H9 (cell line): ENCODE measurements around the gene METTL16. TPM values are rescaled to one million over a fixed set of nuclear protein-coding genes. Genes with fewer than 3 reads are reported as not detected.
"Not testable (repeated sequence)": the region's sequence is repeated elsewhere in the genome, so short reads cannot be mapped to it uniquely, and the experiment has no call there.

Experiments
- DNase-seq: peaks from one replicate; pipeline ENCODE4 v3.0.0-alpha.2; 2017
- H2AFZ ChIP-seq: one replicate; pipeline ENCODE4 v1.6.1; 2013; ENCODE audit warnings: mild to moderate bottlenecking, low read length, control low read depth, moderate library complexity
- H2AK5ac ChIP-seq: 2 replicates; pipeline ENCODE4 v1.6.1; 2013; ENCODE audit warnings: low read length, control low read depth, mixed read lengths; ENCODE audit not compliant: insufficient read length
- H2BK120ac ChIP-seq: one replicate; pipeline ENCODE4 v1.6.1; 2013; ENCODE audit warnings: low read depth, mild to moderate bottlenecking, low read length, control low read depth, inconsistent platforms; ENCODE audit not compliant: poor library complexity, severe bottlenecking
- H2BK12ac ChIP-seq: 2 replicates; pipeline ENCODE4 v1.6.1; 2013; ENCODE audit warnings: low read length, control low read depth, mixed read lengths, low read depth; ENCODE audit not compliant: insufficient read length
- H2BK15ac ChIP-seq: 2 replicates; pipeline ENCODE4 v1.6.1; 2013; ENCODE audit warnings: low read depth, low read length, control low read depth
- H2BK20ac ChIP-seq: one replicate; pipeline ENCODE4 v1.6.1; 2013; ENCODE audit warnings: low read depth, mild to moderate bottlenecking, low read length, control low read depth, inconsistent platforms; ENCODE audit not compliant: poor library complexity, severe bottlenecking
- H2BK5ac ChIP-seq: 2 replicates; pipeline ENCODE4 v1.6.1; 2013; ENCODE audit warnings: low read length, control low read depth, mixed read lengths; ENCODE audit not compliant: insufficient read length
- H3K14ac ChIP-seq: 2 replicates; pipeline ENCODE4 v1.6.1; 2013; ENCODE audit warnings: low read length, control low read depth; ENCODE audit not compliant: insufficient read depth
- H3K18ac ChIP-seq: 2 replicates; pipeline ENCODE4 v1.6.1; 2013; ENCODE audit warnings: low read depth, mild to moderate bottlenecking, mixed read lengths, low read length, control low read depth; ENCODE audit not compliant: insufficient read length
- H3K23ac ChIP-seq: 2 replicates; pipeline ENCODE4 v1.6.1; 2013; ENCODE audit warnings: low read length, control low read depth, mixed read lengths, low read depth; ENCODE audit not compliant: insufficient read length
- H3K23me2 ChIP-seq: 2 replicates; pipeline ENCODE4 v1.6.1; 2013; ENCODE audit warnings: low read depth, mild to moderate bottlenecking, mixed read lengths, low read length, control low read depth; ENCODE audit not compliant: insufficient read length, poor library complexity, severe bottlenecking
- H3K27ac ChIP-seq: 2 replicates; pipeline ENCODE4 v1.5.1; 2013; ENCODE audit warnings: low read length, control low read depth, mixed read lengths, low read depth; ENCODE audit not compliant: insufficient read length
- H3K27me3 ChIP-seq: 2 replicates; pipeline ENCODE4 v1.6.1; 2013; ENCODE audit warnings: low read length, control low read depth, inconsistent platforms; ENCODE audit not compliant: insufficient read depth
- H3K4ac ChIP-seq: 2 replicates; pipeline ENCODE4 v1.6.1; 2013; ENCODE audit warnings: low read depth, mild to moderate bottlenecking, control low read depth, inconsistent platforms, low read length, moderate library complexity
- H3K4me1 ChIP-seq: 2 replicates; pipeline ENCODE4 v1.6.1; 2013; ENCODE audit warnings: low read length, control low read depth, inconsistent platforms; ENCODE audit not compliant: insufficient read depth
- H3K4me2 ChIP-seq: 2 replicates; pipeline ENCODE4 v1.6.1; 2013; ENCODE audit warnings: low read length, control low read depth, mixed read lengths; ENCODE audit not compliant: insufficient read length, insufficient read depth
- H3K56ac ChIP-seq: 2 replicates; pipeline ENCODE4 v1.6.1; 2013; ENCODE audit warnings: low read depth, mild to moderate bottlenecking, mixed read lengths, low read length, control low read depth; ENCODE audit not compliant: insufficient read length
- H3K79me1 ChIP-seq: 2 replicates; pipeline ENCODE4 v1.6.1; 2013; ENCODE audit warnings: low read depth, mild to moderate bottlenecking, moderate library complexity, low read length, control low read depth, inconsistent platforms; ENCODE audit not compliant: insufficient read depth, poor library complexity, severe bottlenecking
- H3K79me2 ChIP-seq: 2 replicates; pipeline ENCODE4 v1.6.1; 2013; ENCODE audit warnings: low read length, control low read depth, inconsistent platforms; ENCODE audit not compliant: insufficient read depth
- H3K9ac ChIP-seq: 2 replicates; pipeline ENCODE4 v1.6.1; 2013; ENCODE audit warnings: low read length, control low read depth, mixed read lengths; ENCODE audit not compliant: insufficient read length; ENCODE audit errors: extremely low read depth
- H3K9me3 ChIP-seq: one replicate; pipeline ENCODE4 v1.6.1; 2013; ENCODE audit warnings: low read depth, low read length, inconsistent platforms; ENCODE audit not compliant: control insufficient read depth
- H3T11ph ChIP-seq: one replicate; pipeline ENCODE4 v1.6.1; 2013; ENCODE audit warnings: mild to moderate bottlenecking, low read length, control low read depth, inconsistent platforms
- H4K20me1 ChIP-seq: one replicate; pipeline ENCODE4 v1.6.1; 2013; ENCODE audit not compliant: control insufficient read depth, insufficient read length, insufficient read depth
- H4K5ac ChIP-seq: 2 replicates; pipeline ENCODE4 v1.6.1; 2013; ENCODE audit warnings: low read depth, mild to moderate bottlenecking, mixed read lengths, low read length, control low read depth; ENCODE audit not compliant: insufficient read length
- H4K8ac ChIP-seq: replicated peaks from 2 replicates; pipeline ENCODE4 v1.6.1; 2013; ENCODE audit warnings: low read length, control low read depth, mixed read lengths, low read depth; ENCODE audit not compliant: insufficient read length
- H4K91ac ChIP-seq: 2 replicates; pipeline ENCODE4 v1.6.1; 2013; ENCODE audit warnings: low read depth, mild to moderate bottlenecking, moderate library complexity, mixed read lengths, low read length, control low read depth; ENCODE audit not compliant: insufficient read length
- H3K27ac Mint-ChIP-seq, 3 experiments: 2 replicates in 2 of 3; 3 replicates in 1 of 3; pipeline ENCODE4 v1.8.0; 2020 to 2021; ENCODE audit warnings: mixed read lengths in 3 of 3, mild to moderate bottlenecking in 1 of 3, moderate library complexity in 1 of 3
- H3K27me3 Mint-ChIP-seq: 2 replicates; pipeline ENCODE4 v1.8.0; 2021; ENCODE audit warnings: low read depth, mild to moderate bottlenecking, moderate library complexity, mixed read lengths
- H3K36me3 Mint-ChIP-seq, 3 experiments: 2 replicates in 2 of 3; 3 replicates in 1 of 3; pipeline ENCODE4 v1.8.0; 2020 to 2021; ENCODE audit warnings: low read depth in 3 of 3, mixed read lengths in 3 of 3; ENCODE audit not compliant: insufficient read depth in 1 of 3
- H3K4me1 Mint-ChIP-seq, 2 experiments: 2 replicates each; pipeline ENCODE4 v1.8.0; 2020; ENCODE audit warnings: mixed read lengths in 2 of 2
- H3K4me3 Mint-ChIP-seq, 2 experiments: 2 replicates in 1 of 2; 3 replicates in 1 of 2; pipeline ENCODE4 v1.8.0; 2020 to 2021; ENCODE audit warnings: mild to moderate bottlenecking in 2 of 2, mixed read lengths in 2 of 2, moderate library complexity in 1 of 2
- H3K9me3 Mint-ChIP-seq, 2 experiments: 2 replicates in 1 of 2; 3 replicates in 1 of 2; pipeline ENCODE4 v1.8.0; 2020; ENCODE audit warnings: mild to moderate bottlenecking in 2 of 2, mixed read lengths in 2 of 2, moderate library complexity in 1 of 2
- CTCF ChIP-seq: fragments of 200-600 bp; sonication (generic); conservative IDR thresholded peaks from 3 replicates; pipeline ENCODE4 v1.8.0; 2021; ENCODE audit warnings: antibody characterized with exemption, mild to moderate bottlenecking
- WGBS: extraction: QIAGEN DNeasy Blood & Tissue Kit; methylation state at CpG from one replicate; pipeline ENCODE4 v1.1.7; 2013; ENCODE audit warnings: missing lambda C conversion rate, low lambda C conversion rate, mixed read lengths; ENCODE audit not compliant: insufficient read length; ENCODE audit errors: extremely low coverage; 5-methylcytosine and 5-hydroxymethylcytosine counted together
- total RNA-seq: library from RNA; stranded (reverse); gene quantifications from 2 replicates; pipeline ENCODE4 v1.2.1, GENCODE V29; 2021

The METTL16 gene
- total RNA-seq, 1 experiment from 2014 or later, result 55.4 TPM

- no CpG with 5 or more reads among the region's 1 CpG for WGBS
- Histone ChIP-seq H3K14ac (no peak overlapping the region), H2AFZ (no peak overlapping the region), H4K20me1 (no peaks in the 10 kb centered on the region), H3K27ac (no peak overlapping the region), H3K23me2 (peaks cover 10% of the 10 kb centered on the region), H2BK20ac (no peak overlapping the region), H3K9ac (no peak overlapping the region), H4K8ac (no peak overlapping the region), H3T11ph (no peak overlapping the region), H4K91ac (no peak overlapping the region), H3K56ac (no peak overlapping the region), H2BK12ac (no peak overlapping the region), H3K4ac (no peak overlapping the region), H2BK120ac (no peak overlapping the region), H2BK15ac (no peak overlapping the region), H2AK5ac (no peak overlapping the region), H4K5ac (no peak overlapping the region), H3K9me3 (no peaks in the 10 kb centered on the region), H3K18ac (no peak overlapping the region), H3K27me3 (no peaks in the 10 kb centered on the region), H3K4me2 (no peak overlapping the region), H3K79me1 (peaks cover 14% of the 10 kb centered on the region), H2BK5ac (no peak overlapping the region), H3K23ac (no peak overlapping the region), H3K79me2 (peaks cover 42% of the 10 kb centered on the region), H3K4me1 (no peaks in the 10 kb centered on the region)
- Mint-ChIP-seq H3K9me3 (peaks cover 19 to 28% of the 10 kb centered on the region in 2 experiments), H3K36me3 (peaks cover 31 to 35% (median 33%) of the 10 kb centered on the region in 3 experiments), H3K27ac (no peak overlapping the region; a peak in 1 of 7 replicates), H3K4me3 (no peak overlapping the region), H3K27me3 (no peaks in the 10 kb centered on the region), H3K4me1 (peaks cover 7 to 8% of the 10 kb centered on the region in 2 experiments)
- no peak for DNase-seq
- TF ChIP-seq CTCF, result no peak
These were observed 3.7 kb downstream of the METTL16 start for GRCh38 chr17:2508035-2508434.

- not testable (repeated sequence) for H2BK5ac ChIP-seq, H4K91ac ChIP-seq, H4K8ac ChIP-seq, H3T11ph ChIP-seq, H3K23me2 ChIP-seq, H3K27me3 Mint-ChIP-seq, H2BK15ac ChIP-seq, H2BK120ac ChIP-seq, H3K27me3 ChIP-seq, H4K5ac ChIP-seq, H3K4ac ChIP-seq, H3K27ac ChIP-seq, H3K9me3 ChIP-seq, H4K20me1 ChIP-seq, H3K56ac ChIP-seq, H2AK5ac ChIP-seq, H3K4me1 Mint-ChIP-seq, H3K4me2 ChIP-seq, DNase-seq, H2BK12ac ChIP-seq, H2AFZ ChIP-seq, H3K4me1 ChIP-seq, H3K23ac ChIP-seq, H3K27ac Mint-ChIP-seq, H3K9ac ChIP-seq, H3K14ac ChIP-seq, H2BK20ac ChIP-seq, H3K4me3 Mint-ChIP-seq, H3K18ac ChIP-seq
- Mint-ChIP-seq H3K9me3 (peaks cover 19 to 28% of the 10 kb centered on the region in 2 experiments), H3K36me3 (peaks cover 36 to 39% (median 36%) of the 10 kb centered on the region in 3 experiments)
- WGBS, result no CpG with 5 or more reads among the region's 29 CpGs
- H3K79me2 ChIP-seq, result peaks cover 45% of the 10 kb centered on the region
- peaks cover 21% of the 10 kb centered on the region for H3K79me1 ChIP-seq
These were observed 4.7 kb downstream of the METTL16 start for GRCh38 chr17:2507015-2507414.
